ENCODE data around the gene RPTOR. TPM values are rescaled to one million over a fixed set of nuclear protein-coding genes. Genes with fewer than 3 reads are reported as not detected.

The RPTOR gene
- total and polyA plus RNA-seq, 2 donors (not counting 3 experiments of a cell fraction or from before 2014, with no cell fraction given), result 10.7 to 41.8 TPM

- POLR2A ChIA-PET, result no interaction called here
- dilution Hi-C loops (cut with MboI; ENCODE audit: extremely low pct_ligation_motif_present, low sequenced_read_pairs), result no loop called here
Measured at GRCh38 chr17:80813318-80813717, 268.7 kb downstream of the RPTOR start.

GRCh38 chr17:80814491-80814890, 269.9 kb downstream of the RPTOR start:
- DNase-seq (ENCODE audit: low read depth, low spot score) (no peak), FAIRE-seq (no peak)
- peaks cover 0 to 3% of the 10 kb centered on the region in 2 experiments for H3K36me3 ChIP-seq (ENCODE audit: control insufficient read depth in 2 of 2, extremely low read depth in 1 of 2, insufficient read depth in 2 of 2, low read length in 2 of 2)
- H3K79me2 ChIP-seq (ENCODE audit: control insufficient read depth, insufficient read depth, low read length), result no peaks in the 10 kb centered on the region
- H3K4me2 ChIP-seq (ENCODE audit: insufficient read depth, low read length), result no peak overlapping the region
- no peaks in the 10 kb centered on the region for H3K27me3 ChIP-seq (ENCODE audit: control insufficient read depth in 2 of 2, insufficient read depth in 2 of 2, low read length in 2 of 2)
- BruUV-seq (replicated peaks), result no TSS peak
- ChIA-PET CTCF (interaction anchor here (1.4 kb wide), 1 partner anchor 19 kb away, joined by 4 read pairs; no protein-coding TSS in a partner anchor), POLR2A (no interaction called here)
- no peak overlapping the region for H3K4me3 ChIP-seq (replicated peaks in 1 of 3; ENCODE audit: insufficient read depth in 1 of 3, low read depth in 1 of 3, low read length in 3 of 3)
- no peaks in the 10 kb centered on the region for H3K9me1 ChIP-seq (replicated peaks; ENCODE audit: control insufficient read depth, extremely low read depth, insufficient read depth, low read length)
- H3K27ac ChIP-seq (ENCODE audit: insufficient read depth, low read depth, low read length), result no peak overlapping the region
- no peaks in the 10 kb centered on the region for H3K4me1 ChIP-seq (ENCODE audit: control insufficient read depth, extremely low read depth, insufficient read depth, low read length)
- intact Hi-C loops (cut with micrococcal nuclease), result no loop called here
- TF ChIP-seq MYC (IDR thresholded peaks at IDR 0.05; ENCODE audit: low read depth, low read length) (no peak), JUN (IDR thresholded peaks at IDR 0.05; ENCODE audit: borderline replicate concordance, insufficient read depth, insufficient read length, low read depth) (no peak), GATA2 (IDR thresholded peaks at IDR 0.05; ENCODE audit: insufficient read depth, insufficient read length, low read depth, low read length) (no peak)
- H3K9me3 ChIP-seq (replicated peaks; ENCODE audit: control insufficient read depth, insufficient read depth, low read length), result no peaks in the 10 kb centered on the region
- no peak overlapping the region for H3K9ac ChIP-seq (replicated peaks; ENCODE audit: extremely low read depth, insufficient read depth, low read length)
- H4K20me1 ChIP-seq (replicated peaks; ENCODE audit: control insufficient read depth, extremely low read depth, insufficient read depth, low read length), result no peaks in the 10 kb centered on the region
- dilution Hi-C loops (cut with MboI; ENCODE audit: extremely low pct_ligation_motif_present, low sequenced_read_pairs), result no loop called here
- no peak overlapping the region for H2AFZ ChIP-seq (ENCODE audit: low read depth, low read length)

More at GRCh38 chr17:80813318-80813717, 268.7 kb downstream of the RPTOR start:
- DNase-seq (ENCODE audit: low read depth, low spot score), result no peak
- FAIRE-seq, result no peak
- H3K9me1 ChIP-seq (replicated peaks; ENCODE audit: control insufficient read depth, extremely low read depth, insufficient read depth, low read length), result no peaks in the 10 kb centered on the region
- no peak overlapping the region for H3K4me2 ChIP-seq (ENCODE audit: insufficient read depth, low read length)
- no peaks in the 10 kb centered on the region for H3K4me1 ChIP-seq (ENCODE audit: control insufficient read depth, extremely low read depth, insufficient read depth, low read length)
- no peak overlapping the region for H3K4me3 ChIP-seq (replicated peaks in 1 of 3; ENCODE audit: insufficient read depth in 1 of 3, low read depth in 1 of 3, low read length in 3 of 3)
- no peak overlapping the region for H2AFZ ChIP-seq (ENCODE audit: low read depth, low read length)
- peaks cover 0 to 3% of the 10 kb centered on the region in 2 experiments for H3K36me3 ChIP-seq (ENCODE audit: control insufficient read depth in 2 of 2, extremely low read depth in 1 of 2, insufficient read depth in 2 of 2, low read length in 2 of 2)
- CTCF ChIA-PET, result no interaction called here
- TF ChIP-seq POLR2A (IDR thresholded peaks at IDR 0.05; ENCODE audit: low read depth, low read length) (no peak), FOS (IDR thresholded peaks at IDR 0.05; ENCODE audit: borderline replicate concordance, insufficient read depth, low read length) (no peak), POLR2AphosphoS5 (IDR thresholded peaks at IDR 0.05; ENCODE audit: insufficient read depth, low read depth, low read length) (no peak), MAX (IDR thresholded peaks at IDR 0.05; ENCODE audit: insufficient read depth, insufficient read length) (no peak)
- H3K27me3 ChIP-seq (ENCODE audit: control insufficient read depth in 2 of 2, insufficient read depth in 2 of 2, low read length in 2 of 2), result no peaks in the 10 kb centered on the region
- no peak overlapping the region for H3K27ac ChIP-seq (ENCODE audit: insufficient read depth, low read depth, low read length)
- H3K9me3 ChIP-seq (replicated peaks; ENCODE audit: control insufficient read depth, insufficient read depth, low read length), result no peaks in the 10 kb centered on the region
- intact Hi-C loops (cut with micrococcal nuclease), result no loop called here
- H3K79me2 ChIP-seq (ENCODE audit: control insufficient read depth, insufficient read depth, low read length), result no peaks in the 10 kb centered on the region
- no TSS peak for BruUV-seq (replicated peaks)
- no peak overlapping the region for H3K9ac ChIP-seq (replicated peaks; ENCODE audit: extremely low read depth, insufficient read depth, low read length)
- H4K20me1 ChIP-seq (replicated peaks; ENCODE audit: control insufficient read depth, extremely low read depth, insufficient read depth, low read length), result no peaks in the 10 kb centered on the region

Measured in endothelial cell of umbilical vein (primary cell).